Heart right ventricle (tissue), 16 donors: ENCODE measurements around the gene NEXN. TPM values are rescaled to one million over a fixed set of nuclear protein-coding genes. Genes with fewer than 3 reads are reported as not detected.

Source experiments
- ATAC-seq, 8 donors: fragments of 200-7000 bp; cut with Tn5 transposase; one replicate each; pipeline ENCODE4 v1.9.1; 2020; ENCODE audit warnings: mild to moderate bottlenecking in 8 of 8, moderate library complexity in 8 of 8, moderate number of reproducible peaks in 1 of 8
- DNase-seq, 2 donors: peaks; one replicate each; pipeline ENCODE4 v3.0.0-alpha.2; 2020
- H3K27ac ChIP-seq, 10 donors: fragments of 200-600 bp; sonication (generic) in 2 of 10; one replicate each; pipeline versions ENCODE4 v1.5.0 to v1.8.0; 2020 to 2022; ENCODE audit warnings: mild to moderate bottlenecking in 3 of 10
- H3K27me3 ChIP-seq, 7 donors: fragments of 200-600 bp; one replicate each; pipeline ENCODE4 v1.8.0; 2021 to 2022; ENCODE audit warnings: mild to moderate bottlenecking in 2 of 7
- H3K36me3 ChIP-seq, 9 donors: fragments of 200-600 bp; sonication (generic) in 1 of 9; one replicate each; pipeline versions ENCODE4 v1.5.0 to v1.8.0; 2020 to 2022; ENCODE audit warnings: mild to moderate bottlenecking in 2 of 9
- H3K4me1 ChIP-seq, 9 donors: fragments of 200-600 bp; sonication (generic) in 1 of 9; one replicate each; pipeline versions ENCODE4 v1.5.0 to v1.8.0; 2020 to 2022; ENCODE audit warnings: mild to moderate bottlenecking in 4 of 9
- H3K4me3 ChIP-seq, 10 donors: fragments of 200-600 bp; sonication (generic) in 2 of 10; one replicate each; pipeline versions ENCODE4 v1.5.0 to v1.8.0; 2020 to 2022; ENCODE audit warnings: mild to moderate bottlenecking in 7 of 10, moderate library complexity in 2 of 10
- H3K9me3 ChIP-seq, 11 donors: fragments of 200-600 bp in 10 of 11; sonication (generic) in 2 of 11; one replicate each; pipeline versions ENCODE4 v1.5.0 to v1.8.0; 2013 to 2022; ENCODE audit warnings: mild to moderate bottlenecking in 2 of 11, control low read depth in 1 of 11, moderate library complexity in 1 of 11
- WGBS, 2 donors: extraction: QIAGEN DNeasy Blood & Tissue Kit; methylation state at CpG; one replicate each; pipeline ENCODE4 v1.1.7; 2013; ENCODE audit warnings: inconsistent platforms in 1 of 2; 5-methylcytosine and 5-hydroxymethylcytosine counted together
- intact Hi-C, 10 donors: fragments of 100-400 bp; cut with DNase I; formaldehyde crosslinking; loops; one replicate each; pipeline versions ENCODE4 v1.11.1 to v1.14.2; 2022
- polyA plus RNA-seq, 2 donors: library from polyadenylated mRNA; stranded (reverse); fragments of 200-250 nt; gene quantifications; one replicate each; pipeline ENCODE4 v1.2.3, GENCODE V29; 2013
- total RNA-seq, 10 donors: library from RNA; stranded (reverse); fragmentation: NEBNext Ultra II Directional in 3 of 10; extraction: Animal tissue kit (Norgen Biotek cat#: 25700) in 3 of 10; gene quantifications; one replicate each; pipeline versions ENCODE4 v1.2.1 to v1.2.4, GENCODE V29; 2021 to 2023
- TF ChIP-seq, protein P1 (sequence below), 9 donors: fragments of 200-600 bp; sonication (generic) in 2 of 9; IDR thresholded peaks; one replicate each; pipeline versions ENCODE4 v1.5.0 to v1.8.0; 2021 to 2022; ENCODE audit warnings: antibody characterized with exemption in 9 of 9, mild to moderate bottlenecking in 5 of 9, moderate library complexity in 1 of 9
- donor health status: Arrhythmogenic right ventricular cardiomyopathy.
- donor health status: ischemic (EF 13 %, LVEDD 7.1; RV severe dilation, severe dysfunction).
- donor health status: healthy with polysubstance abuse.
- donor health status: DM: no; HTN: yes; CAD: no.
- donor health status: DM: no; HTN: no; CAD: no.
- donor health status: ischemic (EF 25% LVEDD 6.9; RV normal size, moderate dysfunction).
- donor health status: ischemic (EF 25% LVEDD 5.7; RV mildly dilated, moderate dysfunction).
- donor health status: healthy.
- donor health status: DM: yes; HTN: yes; CAD: no.
- donor health status: Ischemic cardiomyopathy.
- donor health status: ischemic (EF 35%, LVEDD 5.7; RV mildly dilated, moderate dysfunction).
- donor health status: nonischemic (EF 11% LVEDD 7.7; RV severe dilation, severe dysfunction).
- donor health status: DM: yes; HTN: yes; CAD: no.
- donor health status: PGD.
- donor health status: ischemic (EF 29% LVEDD 5.4; RV normal size, mild dysfunction).
- donor health status: nonischemic (EF 23%, LVEDD 6.1; RV moderate dilation, normal function).

The NEXN gene
- total and polyA plus RNA-seq, 12 donors = 248 to 1,016 (median 396) TPM

DNA sequence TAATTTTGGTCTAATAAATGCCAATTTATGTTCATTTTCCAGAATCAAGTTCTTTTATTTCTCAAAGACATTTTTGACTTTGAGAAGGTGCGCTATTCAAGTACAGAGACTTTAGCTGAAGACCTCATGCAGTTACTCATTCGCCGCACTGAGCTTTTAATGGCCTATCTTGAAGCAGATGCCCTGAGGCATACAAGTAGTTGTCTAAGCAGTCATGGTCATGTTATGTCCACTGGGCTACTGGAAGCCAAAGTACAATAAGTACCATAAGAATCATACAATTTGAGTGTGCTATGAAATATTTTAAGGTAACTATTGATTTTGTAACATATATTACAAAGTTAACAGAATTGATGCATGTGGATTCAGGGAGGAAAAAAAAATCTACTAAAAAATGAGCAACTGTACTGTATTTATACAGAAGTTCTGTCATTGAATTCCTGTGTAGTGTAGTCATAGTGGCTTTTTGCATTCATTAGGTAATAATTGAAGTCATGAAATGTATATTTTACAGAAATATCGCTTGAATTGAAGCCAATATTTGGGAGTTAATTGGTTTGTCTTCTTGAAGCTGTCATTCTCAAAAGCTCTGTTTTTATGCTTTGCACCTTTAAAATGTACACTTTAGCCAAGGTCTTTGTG lies 13.5 kb upstream of the NEXN start:
- peaks cover 0 to 40% (median 9%) of the 10 kb centered on the region in 9 donors for H3K36me3 ChIP-seq
- no peak overlapping the region for H3K4me3 ChIP-seq
- H3K27ac ChIP-seq = no peak overlapping the region
- H3K4me1 ChIP-seq = no peaks in the 10 kb centered on the region
- intact Hi-C loops = no loop called here
- 97 to 99% methylated on average over 4 of the region's 4 CpGs for WGBS, 2 donors
- TF ChIP-seq, protein P1, sequence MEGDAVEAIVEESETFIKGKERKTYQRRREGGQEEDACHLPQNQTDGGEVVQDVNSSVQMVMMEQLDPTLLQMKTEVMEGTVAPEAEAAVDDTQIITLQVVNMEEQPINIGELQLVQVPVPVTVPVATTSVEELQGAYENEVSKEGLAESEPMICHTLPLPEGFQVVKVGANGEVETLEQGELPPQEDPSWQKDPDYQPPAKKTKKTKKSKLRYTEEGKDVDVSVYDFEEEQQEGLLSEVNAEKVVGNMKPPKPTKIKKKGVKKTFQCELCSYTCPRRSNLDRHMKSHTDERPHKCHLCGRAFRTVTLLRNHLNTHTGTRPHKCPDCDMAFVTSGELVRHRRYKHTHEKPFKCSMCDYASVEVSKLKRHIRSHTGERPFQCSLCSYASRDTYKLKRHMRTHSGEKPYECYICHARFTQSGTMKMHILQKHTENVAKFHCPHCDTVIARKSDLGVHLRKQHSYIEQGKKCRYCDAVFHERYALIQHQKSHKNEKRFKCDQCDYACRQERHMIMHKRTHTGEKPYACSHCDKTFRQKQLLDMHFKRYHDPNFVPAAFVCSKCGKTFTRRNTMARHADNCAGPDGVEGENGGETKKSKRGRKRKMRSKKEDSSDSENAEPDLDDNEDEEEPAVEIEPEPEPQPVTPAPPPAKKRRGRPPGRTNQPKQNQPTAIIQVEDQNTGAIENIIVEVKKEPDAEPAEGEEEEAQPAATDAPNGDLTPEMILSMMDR (IDR thresholded peaks at IDR 0.05) = no peak
- no peaks in the 10 kb centered on the region for H3K27me3 ChIP-seq
- DNase-seq = no peak
- ATAC-seq = no peak
- no peaks in the 10 kb centered on the region for H3K9me3 ChIP-seq

DNA sequence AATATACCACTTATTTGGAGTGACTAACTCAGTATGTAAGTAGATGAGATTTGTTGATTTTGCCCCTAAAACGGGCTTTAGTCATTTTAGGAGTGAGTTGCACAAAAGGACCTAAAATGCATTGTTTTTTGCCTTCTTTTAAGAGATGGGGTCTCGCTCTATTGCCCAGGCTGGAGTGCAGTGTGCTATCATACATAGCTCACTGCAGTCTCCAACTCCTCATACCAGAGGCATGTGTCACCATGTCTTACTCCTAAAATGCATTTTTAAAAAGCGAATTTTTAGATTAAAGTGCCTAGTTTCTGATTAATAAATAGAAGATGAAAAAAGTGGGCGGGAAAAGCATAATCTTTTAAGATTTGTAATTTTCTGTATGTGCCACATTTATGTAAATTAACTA lies 11.5 kb upstream of the NEXN start:
- intact Hi-C loops = no loop called here
- H3K36me3 ChIP-seq = peaks cover 0 to 36% (median 9%) of the 10 kb centered on the region in 9 donors
- WGBS, 2 donors = 92 to 93% methylated on average over 4 of the region's 4 CpGs
- H3K9me3 ChIP-seq = no peaks in the 10 kb centered on the region
- no peaks in the 10 kb centered on the region for H3K27me3 ChIP-seq
- TF ChIP-seq, protein P1 (IDR thresholded peaks at IDR 0.05) = no peak
- no peak overlapping the region for H3K4me3 ChIP-seq
- no peaks in the 10 kb centered on the region for H3K4me1 ChIP-seq
- ATAC-seq = no peak
- no peak for DNase-seq
- no peak overlapping the region for H3K27ac ChIP-seq

DNA sequence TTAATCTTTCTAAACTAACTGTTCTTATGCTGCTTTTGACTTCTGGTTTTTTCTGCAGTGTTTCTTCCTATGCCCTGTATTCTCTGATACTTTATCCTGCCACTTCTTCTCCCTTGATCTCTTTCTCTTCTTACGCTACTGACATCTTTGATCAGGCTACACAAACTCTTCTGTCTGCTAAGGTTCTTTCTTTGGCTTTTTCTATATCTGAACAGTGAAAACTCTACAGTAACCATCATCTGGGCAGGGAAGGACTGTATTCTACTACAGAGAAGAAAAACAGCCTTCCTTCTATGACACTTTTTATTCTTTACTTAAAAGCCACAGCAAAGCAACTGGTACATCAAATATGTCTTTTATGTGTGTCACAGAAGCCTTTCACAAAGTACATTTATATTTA lies 7.4 kb upstream of the NEXN start:
- H3K9me3 ChIP-seq = no peaks in the 10 kb centered on the region
- no peak for DNase-seq
- H3K4me3 ChIP-seq = no peak overlapping the region
- 95 to 100% methylated on average over 1 of the region's 1 CpG for WGBS, 2 donors
- H3K36me3 ChIP-seq = peaks cover 0 to 5% (median 0%) of the 10 kb centered on the region in 9 donors
- H3K27me3 ChIP-seq = no peaks in the 10 kb centered on the region
- TF ChIP-seq, protein P1 (IDR thresholded peaks at IDR 0.05) = no peak
- ATAC-seq = no peak
- intact Hi-C loops = loop anchor here in 2 of 10 donors (10.0 kb wide), 2 partner anchors 46 to 56 kb away; no protein-coding TSS in a partner anchor
- H3K4me1 ChIP-seq = no peaks in the 10 kb centered on the region
- H3K27ac ChIP-seq = no peak overlapping the region

DNA sequence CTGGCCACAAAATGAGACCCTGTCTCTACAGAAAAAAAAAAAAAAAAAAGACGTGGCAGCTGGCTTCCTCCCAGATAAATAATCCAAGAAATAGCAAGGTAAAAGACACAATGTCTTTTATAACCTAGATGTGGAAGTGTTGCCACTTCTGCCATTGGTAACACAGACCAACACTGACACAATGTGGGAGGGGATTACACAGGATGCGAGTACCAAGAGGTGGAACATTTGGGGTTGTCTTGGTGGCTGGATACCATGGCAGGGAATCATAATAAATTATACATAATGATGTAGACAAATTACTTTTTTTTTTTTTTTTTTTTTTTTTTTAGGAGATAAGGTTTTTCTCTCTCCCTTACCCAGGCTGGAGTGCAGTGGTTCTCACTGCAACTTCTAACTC lies 6.0 kb upstream of the NEXN start:
- Histone ChIP-seq H3K27me3 (peaks cover 0 to 2% (median 0%) of the 10 kb centered on the region in 7 donors), H3K36me3 (peaks cover 0 to 5% (median 0%) of the 10 kb centered on the region in 9 donors), H3K4me1 (peaks cover 0 to 5% (median 0%) of the 10 kb centered on the region in 9 donors), H3K4me3 (no peak overlapping the region), H3K9me3 (no peaks in the 10 kb centered on the region), H3K27ac (no peak overlapping the region)
- intact Hi-C loops = loop anchor here in 2 of 10 donors (10.0 kb wide), 2 partner anchors 48 to 58 kb away; no protein-coding TSS in a partner anchor
- TF ChIP-seq, protein P1 (IDR thresholded peaks at IDR 0.05) = no peak
- DNase-seq (no peak), ATAC-seq (no peak)
- 67 to 72% methylated on average over 2 of the region's 2 CpGs for WGBS, 2 donors
